GM10847 (cell line): Measurements from ENCODE around the gene SCARF1.

Experiments
- POLR2A ChIP-seq: IDR thresholded peaks from 2 replicates; pipeline ENCODE4 v1.6.1; 2011; ENCODE audit not compliant: insufficient read length; ENCODE audit errors: extremely low read depth

Gene SCARF1

GRCh38 chr17:1645207-1646171, at the start of gene SCARF1:
Gene SCARF1, minus strand, starts transcription at chr17:1645732. Its CDS starts 35 bp downstream, at chr17:1645697.
- TF ChIP-seq POLR2A, result no peak

GRCh38 chr17:1693339-1693738, 47.8 kb upstream of the SCARF1 start:
- TF ChIP-seq POLR2A, result no peak

GRCh38 chr17:1690544-1691221, 45.2 kb upstream of the SCARF1 start:
- TF ChIP-seq POLR2A, result no peak

- no peak for TF ChIP-seq POLR2A
Observed at GRCh38 chr17:1686086-1686485, 40.6 kb upstream of the SCARF1 start.

GRCh38 chr17:1684378-1685189, 39.1 kb upstream of the SCARF1 start, which contains the start of gene PRPF8:
Gene PRPF8, minus strand, starts transcription at chr17:1684867. Its CDS starts 296 bp downstream, at chr17:1684571.
- TF ChIP-seq POLR2A, result peak; percentile 71

- no peak for TF ChIP-seq POLR2A
Observed at GRCh38 chr17:1683459-1683858, 37.9 kb upstream of the SCARF1 start.

GRCh38 chr17:1676401-1676800, 30.9 kb upstream of the SCARF1 start:
- no peak for TF ChIP-seq POLR2A

GRCh38 chr17:1673041-1673785, 27.7 kb upstream of the SCARF1 start:
- no peak for TF ChIP-seq POLR2A

GRCh38 chr17:1661045-1661444, 15.5 kb upstream of the SCARF1 start:
- no peak for TF ChIP-seq POLR2A

- TF ChIP-seq POLR2A, result no peak
Observed at GRCh38 chr17:1658100-1658499, 12.6 kb upstream of the SCARF1 start.

- no peak for TF ChIP-seq POLR2A
Observed at GRCh38 chr17:1653735-1654134, 8.2 kb upstream of the SCARF1 start.

GRCh38 chr17:1651559-1651844, 6.0 kb upstream of the SCARF1 start:
- TF ChIP-seq POLR2A, result no peak

GRCh38 chr17:1650731-1651558, 5.4 kb upstream of the SCARF1 start:
- TF ChIP-seq POLR2A, result no peak
